22Rv1 (cell line): ENCODE measurements around the gene SPRR2E.
"Not testable (repeated sequence)": the region's sequence is repeated elsewhere in the genome, so short reads cannot be mapped to it uniquely, and the experiment has no call there.

ENCODE experiments used
- H3K27ac ChIP-seq: fragments of 450-650 bp; 2 replicates; pipeline ENCODE4 v1.5.1; 2017
- CTCF ChIP-seq: fragments of 450-650 bp; IDR thresholded peaks from 2 replicates; pipeline ENCODE4 v1.5.1; 2017; ENCODE audit warnings: mild to moderate bottlenecking
- ZFX ChIP-seq: fragments of 450-650 bp; IDR thresholded peaks from 2 replicates; pipeline ENCODE4 v1.6.1; 2017; ENCODE audit warnings: antibody characterized with exemption, borderline replicate concordance

SPRR2E gene

GRCh38 chr1:153122831-153123421, 28.6 kb upstream of the SPRR2E start:
- H3K27ac ChIP-seq: no peak overlapping the region
- no peak for TF ChIP-seq ZFX
- TF ChIP-seq CTCF: no peak

DNA sequence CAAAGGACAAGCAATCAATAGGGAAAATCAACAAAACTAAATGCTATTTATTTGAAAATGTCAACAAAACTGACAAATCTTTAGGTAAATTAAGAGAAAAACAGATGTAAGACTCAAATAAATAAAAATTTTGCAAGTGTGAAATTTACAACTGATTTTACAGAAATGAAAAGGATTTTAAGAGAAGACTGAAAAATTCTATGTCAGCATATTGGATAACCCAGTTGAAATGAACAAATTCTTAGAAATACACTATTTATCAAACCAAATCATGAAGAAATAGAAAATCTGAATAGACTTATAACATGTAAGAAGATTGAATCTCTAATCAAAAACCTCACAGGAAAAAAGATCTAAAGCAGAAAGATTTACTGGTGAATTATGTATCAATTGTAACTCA, 26.6 kb upstream of the SPRR2E start:
- TF ChIP-seq CTCF (no peak), ZFX (no peak)
- H3K27ac ChIP-seq: no peak overlapping the region

DNA sequence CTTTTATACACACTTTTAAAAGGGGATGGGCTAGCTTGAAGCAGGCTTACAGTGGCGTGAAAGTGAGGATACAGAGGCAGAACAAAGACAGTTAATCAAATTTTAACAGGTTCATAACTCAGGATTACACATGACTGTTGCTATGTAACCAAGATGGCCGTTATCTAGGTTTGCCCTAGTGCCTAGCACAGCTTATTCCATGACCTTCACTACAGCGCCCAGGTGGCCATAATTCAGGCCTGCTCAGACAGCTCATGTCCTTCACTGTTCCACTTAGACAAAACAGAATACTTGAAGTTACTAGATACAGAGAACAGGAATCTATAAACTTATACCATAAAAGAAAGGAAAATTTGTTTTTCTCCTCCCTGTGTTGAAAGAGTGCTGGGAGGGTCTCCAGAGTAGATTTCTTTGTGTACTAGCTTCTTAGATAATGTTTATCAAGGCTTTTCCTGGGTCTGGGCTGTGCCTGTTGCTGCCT, 25.2 kb upstream of the SPRR2E start:
- TF ChIP-seq ZFX: no peak
- no peak for TF ChIP-seq CTCF
- H3K27ac ChIP-seq: no peak overlapping the region

- not testable (repeated sequence) for H3K27ac ChIP-seq
These were observed 20.9 kb upstream of the SPRR2E start for GRCh38 chr1:153115264-153115663.

DNA sequence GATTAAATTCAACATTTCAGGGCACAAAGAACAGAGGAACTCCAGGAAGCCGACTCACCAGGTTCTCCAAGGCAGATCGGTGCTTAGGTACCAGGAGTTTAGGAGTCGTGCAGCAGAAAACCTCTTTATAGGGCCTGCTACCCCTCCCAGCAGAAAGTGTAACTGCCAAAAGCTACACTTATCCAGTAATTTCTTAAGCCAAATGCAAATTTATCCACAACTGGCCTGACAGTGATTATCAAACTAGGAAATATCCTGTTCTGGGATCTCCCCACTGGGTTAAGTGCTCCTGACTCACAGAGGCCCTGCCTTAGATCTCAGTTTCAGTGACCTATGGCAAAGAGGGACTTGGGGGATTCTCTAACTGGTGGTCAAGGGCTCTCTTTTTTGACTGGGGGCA, 19.1 kb upstream of the SPRR2E start, which contains the start of gene SPRR2F:
Gene SPRR2F, minus strand, starts transcription at position 101 of the 400 bp plus-strand sequence. CDS start 783 bp downstream, outside the sequence.
- TF ChIP-seq ZFX (no peak), CTCF (no peak)
- H3K27ac ChIP-seq: no peak within 1 kb of the TSS

DNA sequence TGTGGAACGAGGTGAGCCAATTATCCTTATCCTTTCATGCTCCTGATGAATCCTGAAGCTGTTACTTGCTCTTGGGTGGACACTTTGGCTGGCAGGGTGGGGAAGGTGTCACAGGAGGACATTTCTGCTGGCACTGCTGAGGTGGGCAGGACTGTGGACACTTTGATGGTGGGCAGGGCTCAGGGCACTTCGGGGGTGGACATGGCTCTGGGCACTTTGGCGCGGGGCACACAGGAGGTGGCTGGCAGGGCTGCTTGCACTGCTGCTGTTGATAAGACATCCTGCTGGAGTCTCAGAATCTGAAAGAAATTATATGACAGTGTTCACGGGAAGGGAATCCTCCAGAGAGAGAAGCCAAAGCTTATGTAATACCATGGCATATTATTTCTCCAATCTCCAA, 18.1 kb upstream of the SPRR2E start:
- H3K27ac ChIP-seq: not testable (repeated sequence)

GRCh38 chr1:153100245-153100644, 5.9 kb upstream of the SPRR2E start:
- H3K27ac ChIP-seq: no peak overlapping the region

DNA sequence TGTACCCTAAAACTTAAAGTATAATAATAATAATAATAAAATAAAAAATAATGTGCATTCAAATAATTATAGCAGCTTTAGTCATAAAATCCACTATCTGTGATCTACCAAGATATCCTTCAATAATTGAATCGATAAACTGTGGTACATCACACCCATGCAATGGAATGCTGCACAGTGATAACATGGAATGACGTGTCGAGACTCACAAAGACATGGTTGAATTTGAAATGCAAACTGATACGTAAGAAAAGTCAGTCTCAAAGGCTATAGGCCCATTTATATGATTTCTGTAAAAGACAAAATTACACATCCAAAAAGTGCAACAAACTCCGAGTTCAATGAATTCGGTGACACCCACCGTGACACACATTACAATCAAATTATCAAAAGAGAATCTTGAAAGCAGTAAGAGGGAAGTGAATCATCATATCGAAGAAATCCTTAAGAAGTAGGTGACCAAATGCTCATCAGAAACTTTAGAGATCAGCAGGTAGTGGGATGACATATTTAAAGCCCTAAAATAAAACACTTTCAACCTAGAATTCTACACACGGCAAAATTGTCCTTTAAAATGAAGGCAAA, 5.2 kb upstream of the SPRR2E start:
- no peak for TF ChIP-seq CTCF
- no peak for TF ChIP-seq ZFX

More at GRCh38 chr1:153100245-153100644, 5.9 kb upstream of the SPRR2E start:
- no peak for TF ChIP-seq CTCF
- no peak for TF ChIP-seq ZFX

More for the DNA sequence above, 5.2 kb upstream of the SPRR2E start:
- no peak overlapping the region for H3K27ac ChIP-seq
